CD4-positive, alpha-beta T cell treated with Interferon alpha-2 for 1 hour (primary cell): ENCODE measurements around the gene PCSK7.

Source experiments
- DNase-seq, 2 donors: peaks; one replicate each; pipeline ENCODE4 v3.0.0-alpha.2; 2020 to 2022

The PCSK7 gene

GRCh38 chr11:117180020-117180419 is 51.9 kb downstream of the PCSK7 start:
- no peak for DNase-seq

DNA sequence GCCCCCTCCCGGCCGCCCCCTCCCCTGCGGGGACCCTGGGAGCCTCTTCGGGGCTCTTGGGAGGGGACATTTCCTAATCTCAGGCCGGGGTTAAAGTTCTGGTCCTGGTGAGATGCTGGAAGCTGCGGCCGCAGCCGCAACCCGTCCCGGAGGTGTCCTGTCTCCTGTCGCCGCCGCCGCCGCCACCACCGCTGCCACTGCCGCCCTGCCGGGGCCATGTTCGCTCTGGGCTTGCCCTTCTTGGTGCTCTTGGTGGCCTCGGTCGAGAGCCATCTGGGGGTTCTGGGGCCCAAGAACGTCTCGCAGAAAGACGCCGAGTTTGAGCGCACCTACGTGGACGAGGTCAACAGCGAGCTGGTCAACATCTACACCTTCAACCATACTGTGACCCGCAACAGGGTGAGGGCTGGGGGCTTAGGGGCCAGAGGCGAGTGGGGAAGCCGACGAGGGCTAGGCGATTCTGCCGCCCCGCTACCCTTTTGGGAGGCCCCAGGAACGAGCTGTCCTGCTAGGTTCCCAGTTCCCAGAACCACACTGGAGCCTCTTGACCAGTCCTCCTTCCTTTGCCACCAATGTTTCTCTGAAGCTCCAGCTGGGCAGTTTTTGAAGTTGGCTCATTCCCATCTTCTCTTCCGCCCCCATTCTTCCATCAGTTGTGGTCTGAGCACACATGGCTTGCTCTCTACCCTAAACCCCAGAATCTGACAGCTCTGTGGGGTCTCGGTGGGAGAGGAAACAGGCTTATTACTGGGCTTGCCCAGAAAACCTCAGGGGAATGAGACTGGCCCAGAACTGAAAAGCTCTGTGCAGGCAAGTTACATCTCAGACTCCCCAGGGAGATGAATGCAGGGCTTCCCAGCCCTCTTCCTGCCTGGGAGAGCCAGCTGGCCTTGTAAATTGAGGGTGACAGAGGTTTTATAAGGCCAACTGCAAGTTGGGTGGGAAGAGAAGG is 52.5 kb downstream of the PCSK7 start:
- DNase-seq = peak; percentile 27 to 59

- DNase-seq = peak; percentile 87 to 90
These were observed 53.5 kb downstream of the PCSK7 start, which contains the start of gene SIDT2 for GRCh38 chr11:117178210-117179034. SIDT2 (plus strand) TSS chr11:117178743; CDS start chr11:117179264, 521 bp downstream.

GRCh38 chr11:117177534-117178209 is 54.2 kb downstream of the PCSK7 start:
- DNase-seq = no peak

- no peak for DNase-seq
These were observed 55.7 kb downstream of the PCSK7 start for GRCh38 chr11:117176186-117176585.

DNA sequence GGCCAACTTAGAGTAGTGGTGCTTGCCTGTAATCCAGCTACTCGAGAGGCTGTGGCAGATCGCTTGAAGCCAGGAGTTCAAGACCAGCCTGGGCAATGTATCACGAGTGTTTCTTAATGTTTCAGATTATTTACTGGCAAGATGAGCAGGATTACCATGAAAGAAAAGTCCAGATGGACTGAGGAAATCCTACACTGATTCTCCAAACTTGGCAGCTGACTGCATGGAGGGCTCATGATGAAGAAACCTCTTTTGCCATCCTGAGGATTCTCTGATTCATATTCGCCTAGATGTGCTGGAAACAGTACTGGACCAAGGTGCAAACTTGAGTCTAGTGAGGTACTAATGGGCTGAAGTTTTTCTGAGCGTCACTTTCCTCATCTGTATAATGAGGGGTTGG is 56.1 kb downstream of the PCSK7 start:
- DNase-seq = no peak

DNA sequence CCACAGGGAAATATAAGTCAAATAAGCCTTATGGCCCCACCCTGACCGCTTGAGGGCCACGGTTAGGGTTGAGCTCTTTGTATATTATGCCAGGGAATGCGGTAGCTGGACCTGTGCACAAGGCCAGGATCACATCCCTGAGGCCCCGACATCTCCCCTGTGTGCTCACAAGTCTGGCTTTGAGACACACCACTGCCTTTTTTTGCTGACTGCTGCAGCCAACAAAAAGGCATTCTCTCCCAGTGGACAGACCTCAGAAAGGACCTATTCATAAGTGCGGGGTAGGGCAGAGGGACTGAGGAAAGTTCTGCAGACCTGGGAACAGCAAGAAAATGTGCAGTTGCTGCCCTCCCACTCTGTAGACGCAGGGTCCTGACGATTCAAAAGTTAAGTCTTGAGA is 56.8 kb downstream of the PCSK7 start:
- no peak for DNase-seq

DNA sequence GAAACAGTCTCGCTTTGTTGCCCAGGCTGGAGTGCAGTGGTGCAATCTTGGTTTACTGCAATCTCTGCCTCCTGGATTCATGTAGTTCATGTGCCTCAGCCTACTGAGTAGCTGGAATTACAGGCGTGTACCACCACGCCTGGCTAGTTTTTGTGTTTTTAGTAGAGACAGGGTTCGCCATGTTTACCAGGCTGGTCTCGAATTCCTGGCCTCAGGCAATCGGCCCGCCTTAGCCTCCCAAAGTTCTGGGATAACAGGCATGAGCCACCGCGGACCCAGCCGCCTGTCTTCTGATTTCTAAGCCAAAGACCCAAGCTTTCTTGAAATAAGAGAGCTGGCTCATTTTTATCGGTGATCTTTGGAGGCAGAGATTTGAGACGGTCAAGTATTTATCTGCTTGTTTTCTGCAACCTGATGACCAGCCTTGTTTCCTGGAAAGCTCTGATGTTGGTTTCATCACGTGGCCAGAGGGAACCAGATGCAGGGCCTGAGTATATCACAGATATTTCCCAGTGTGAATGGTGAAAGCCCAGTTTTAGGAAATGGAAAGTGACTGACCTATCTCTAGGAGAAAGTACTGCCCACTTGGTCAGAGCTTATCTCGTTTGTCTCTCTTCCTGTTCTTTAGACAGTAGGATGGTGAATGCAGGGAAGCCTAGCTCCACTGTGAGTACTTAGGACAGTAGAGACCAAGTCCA is 59.0 kb downstream of the PCSK7 start:
- DNase-seq = no peak

DNA sequence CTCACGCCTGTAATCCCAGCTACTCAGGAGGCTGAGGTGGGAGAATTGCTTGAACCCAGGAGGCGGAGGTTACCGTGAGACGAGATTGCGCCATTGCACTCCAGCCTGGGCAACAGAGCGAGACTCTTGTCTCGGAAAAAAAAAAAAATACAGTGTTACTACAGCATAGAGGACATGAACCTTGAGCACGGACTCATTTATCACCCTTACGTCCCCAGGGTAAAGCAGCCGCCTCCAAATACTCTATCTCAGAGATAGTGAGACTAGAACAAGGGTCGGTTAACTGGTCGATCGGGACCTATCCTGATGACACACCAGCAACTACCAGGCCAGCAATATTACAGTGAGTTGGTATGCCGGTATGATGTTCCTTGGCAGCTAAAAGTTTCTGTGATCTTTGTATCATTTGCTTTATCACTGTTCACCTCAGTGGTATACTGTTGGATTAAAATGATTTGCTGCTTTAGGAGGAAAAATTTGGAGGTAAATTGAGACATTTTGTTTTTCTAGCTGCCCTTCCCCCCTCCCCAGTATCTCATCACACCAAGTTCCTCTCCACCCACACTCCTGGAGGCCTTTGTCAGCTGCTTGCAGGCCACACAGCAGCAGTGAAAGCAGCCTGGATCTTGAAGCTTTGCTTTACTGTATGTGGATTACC is 60.3 kb downstream of the PCSK7 start:
- no peak for DNase-seq

GRCh38 chr11:117171007-117171403 is 60.9 kb downstream of the PCSK7 start:
- no peak for DNase-seq

DNA sequence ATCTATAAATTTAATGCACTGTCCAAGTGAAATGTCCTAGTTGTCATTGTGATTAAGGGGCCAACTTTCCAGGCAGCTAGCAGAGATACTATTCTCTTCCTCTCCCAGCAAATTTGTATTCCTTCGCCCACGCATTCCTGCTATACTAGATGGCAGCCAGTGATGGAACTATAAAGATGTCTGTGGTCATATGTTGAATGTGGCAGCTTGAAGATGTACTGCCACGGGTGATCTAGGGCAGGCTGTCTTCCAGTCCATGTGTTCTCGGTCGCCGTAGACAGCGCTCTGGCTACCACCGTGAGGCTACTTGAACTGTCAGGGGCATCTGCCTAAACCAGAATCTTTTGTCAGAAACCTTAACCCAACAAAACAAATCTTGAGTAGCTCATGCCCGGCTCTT is 61.7 kb downstream of the PCSK7 start:
- no peak for DNase-seq

GRCh38 chr11:117169736-117170135 is 62.1 kb downstream of the PCSK7 start:
- DNase-seq = no peak

- no peak for DNase-seq
These were observed 65.4 kb downstream of the PCSK7 start for GRCh38 chr11:117166491-117166890.

- no peak for DNase-seq
These were observed 71.0 kb downstream of the PCSK7 start for GRCh38 chr11:117160826-117161225.

- DNase-seq = no peak
These were observed 72.0 kb downstream of the PCSK7 start for GRCh38 chr11:117159892-117160291.

DNA sequence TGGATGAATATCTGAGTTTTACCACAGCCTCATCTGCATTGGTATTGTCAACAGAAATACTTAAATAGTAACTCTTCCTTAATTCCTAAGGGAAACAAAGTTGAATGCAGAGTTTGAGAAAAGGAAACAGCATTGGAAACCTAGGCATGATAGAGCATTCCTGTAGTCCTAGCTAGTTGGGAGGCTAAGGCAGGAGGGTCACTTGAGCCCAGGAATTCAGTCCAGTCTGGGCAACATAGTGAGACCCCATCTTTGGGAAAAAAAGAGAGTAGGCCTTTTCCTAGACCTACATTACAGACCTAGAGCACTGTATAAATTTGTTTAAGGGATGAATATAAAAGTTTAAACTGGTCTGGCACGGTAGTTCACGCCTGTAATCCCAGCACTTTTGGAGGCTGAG is 74.4 kb downstream of the PCSK7 start:
- DNase-seq = no peak

DNA sequence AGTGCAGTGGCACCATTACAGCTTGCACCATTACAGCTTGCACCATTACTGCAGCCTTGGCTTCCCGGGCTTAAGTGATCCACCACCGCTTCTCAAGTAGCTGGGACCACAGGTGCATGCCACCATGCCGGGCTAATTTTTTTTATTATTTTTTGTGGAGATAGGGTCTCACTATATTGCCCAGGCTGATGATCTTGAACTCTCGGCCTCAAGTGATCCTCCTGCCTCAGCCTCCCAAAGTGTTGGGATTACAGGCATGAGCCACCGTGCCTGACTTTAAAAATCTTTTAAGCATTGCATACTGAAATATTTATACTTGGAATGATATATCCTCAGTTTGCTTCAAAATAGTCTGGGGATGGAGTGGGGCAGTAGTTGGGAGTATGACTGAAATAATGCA is 77.4 kb downstream of the PCSK7 start:
- DNase-seq = no peak
